ENCODE results near the gene GPR4. TPM values are rescaled to one million over a fixed set of nuclear protein-coding genes. Genes with fewer than 3 reads are reported as not detected.
A peak's percentile ranks its signal among the peaks of the same experiment; 100 is the strongest.

The GPR4 gene
- polyA plus RNA-seq, 1 donor (not counting 4 experiments of a cell fraction or from before 2014, with no cell fraction given), result not detected

DNA sequence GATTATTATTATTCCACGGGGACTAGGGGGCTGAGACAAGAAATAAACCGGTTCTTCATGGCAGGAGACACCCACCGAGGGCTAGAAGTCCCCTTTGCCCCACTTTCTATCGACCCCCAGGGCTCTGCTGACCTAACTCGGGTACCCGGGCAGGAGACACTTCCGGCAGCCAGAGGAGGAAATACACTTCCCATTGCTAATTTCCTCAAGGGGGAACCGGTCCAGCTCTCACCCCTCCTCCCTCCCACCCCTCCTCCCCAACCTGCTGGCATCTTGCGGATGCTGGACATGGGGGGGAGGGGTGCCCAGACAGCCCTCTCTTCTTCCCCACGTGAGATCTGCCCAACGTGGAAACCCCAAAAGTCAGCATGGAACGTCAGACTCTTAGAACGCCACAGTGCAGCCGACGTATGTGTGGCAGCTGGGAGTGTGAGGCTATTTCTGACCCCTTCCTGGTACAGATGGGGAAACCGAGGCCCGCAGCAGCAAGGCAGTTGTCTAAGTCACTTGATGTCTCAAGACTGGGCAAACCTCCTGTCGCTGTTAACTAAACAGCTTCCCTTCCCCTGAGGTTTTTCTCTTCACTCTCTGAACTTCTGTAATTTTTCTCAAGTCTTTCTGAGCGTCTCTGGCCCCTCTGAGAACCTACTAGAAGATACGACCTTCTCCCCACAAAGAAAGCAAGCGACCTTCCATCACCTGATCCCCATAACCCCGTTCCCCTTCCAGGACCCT is 3.6 kb downstream of the GPR4 start:
- peaks cover 51% of the 10 kb centered on the region for H3K27me3 ChIP-seq (ENCODE audit: control insufficient read depth, extremely low read depth, insufficient read depth, low read length)
- H3K4me1 ChIP-seq (ENCODE audit: control insufficient read depth, extremely low read depth, insufficient read depth, low read length), result peaks cover 7% of the 10 kb centered on the region
- no peak for DNase-seq (ENCODE audit: low read depth, low spot score)
- H3K4me3 ChIP-seq (ENCODE audit: control insufficient read depth in 2 of 3, extremely low read depth in 1 of 3, insufficient read depth in 2 of 3, low read depth in 1 of 3, low read length in 3 of 3), result peak overlapping the region in 1 of 3 experiments; percentile 25
- H3K9me1 ChIP-seq (ENCODE audit: control insufficient read depth, extremely low read depth, insufficient read depth, low read length), result no peaks in the 10 kb centered on the region
- H2AFZ ChIP-seq (ENCODE audit: control insufficient read depth, low read length), result peak overlapping the region; percentile 45
- dilution Hi-C loops (cut with MboI; ENCODE audit: extremely low pct_ligation_motif_present, low sequenced_read_pairs), result no loop called here
- H3K4me2 ChIP-seq (ENCODE audit: control insufficient read depth, extremely low read depth, insufficient read depth, low read depth, low read length), result peak overlapping the region; percentile 55
- H3K79me2 ChIP-seq (ENCODE audit: control insufficient read depth, insufficient read depth, low read length), result no peaks in the 10 kb centered on the region
- no peak for FAIRE-seq
- no peaks in the 10 kb centered on the region for H3K9me3 ChIP-seq (ENCODE audit: control insufficient read depth, low read depth, low read length)
- no peak overlapping the region for H3K27ac ChIP-seq (ENCODE audit: control insufficient read depth, insufficient read depth, low read length)
- TF ChIP-seq, protein P1, sequence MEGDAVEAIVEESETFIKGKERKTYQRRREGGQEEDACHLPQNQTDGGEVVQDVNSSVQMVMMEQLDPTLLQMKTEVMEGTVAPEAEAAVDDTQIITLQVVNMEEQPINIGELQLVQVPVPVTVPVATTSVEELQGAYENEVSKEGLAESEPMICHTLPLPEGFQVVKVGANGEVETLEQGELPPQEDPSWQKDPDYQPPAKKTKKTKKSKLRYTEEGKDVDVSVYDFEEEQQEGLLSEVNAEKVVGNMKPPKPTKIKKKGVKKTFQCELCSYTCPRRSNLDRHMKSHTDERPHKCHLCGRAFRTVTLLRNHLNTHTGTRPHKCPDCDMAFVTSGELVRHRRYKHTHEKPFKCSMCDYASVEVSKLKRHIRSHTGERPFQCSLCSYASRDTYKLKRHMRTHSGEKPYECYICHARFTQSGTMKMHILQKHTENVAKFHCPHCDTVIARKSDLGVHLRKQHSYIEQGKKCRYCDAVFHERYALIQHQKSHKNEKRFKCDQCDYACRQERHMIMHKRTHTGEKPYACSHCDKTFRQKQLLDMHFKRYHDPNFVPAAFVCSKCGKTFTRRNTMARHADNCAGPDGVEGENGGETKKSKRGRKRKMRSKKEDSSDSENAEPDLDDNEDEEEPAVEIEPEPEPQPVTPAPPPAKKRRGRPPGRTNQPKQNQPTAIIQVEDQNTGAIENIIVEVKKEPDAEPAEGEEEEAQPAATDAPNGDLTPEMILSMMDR (optimal IDR thresholded peaks at IDR 0.05 in 1 of 3, IDR thresholded peaks at IDR 0.05 in 1 of 3, conservative IDR thresholded peaks at IDR 0.05 in 1 of 3; ENCODE audit: extremely low read depth in 1 of 3, insufficient read depth in 2 of 3, low read length in 3 of 3), result no peak
- no peak for TF ChIP-seq EZH2 (IDR thresholded peaks at IDR 0.05; ENCODE audit: low read length)
- no peaks in the 10 kb centered on the region for H4K20me1 ChIP-seq (ENCODE audit: control insufficient read depth, extremely low read depth, insufficient read depth, low read length)
- H3K36me3 ChIP-seq (ENCODE audit: control insufficient read depth in 2 of 2, extremely low read depth in 1 of 2, insufficient read depth in 2 of 2, low read length in 2 of 2), result no peaks in the 10 kb centered on the region
- no peak overlapping the region for H3K9ac ChIP-seq (ENCODE audit: control insufficient read depth, extremely low read depth, insufficient read depth, low read length)

DNA sequence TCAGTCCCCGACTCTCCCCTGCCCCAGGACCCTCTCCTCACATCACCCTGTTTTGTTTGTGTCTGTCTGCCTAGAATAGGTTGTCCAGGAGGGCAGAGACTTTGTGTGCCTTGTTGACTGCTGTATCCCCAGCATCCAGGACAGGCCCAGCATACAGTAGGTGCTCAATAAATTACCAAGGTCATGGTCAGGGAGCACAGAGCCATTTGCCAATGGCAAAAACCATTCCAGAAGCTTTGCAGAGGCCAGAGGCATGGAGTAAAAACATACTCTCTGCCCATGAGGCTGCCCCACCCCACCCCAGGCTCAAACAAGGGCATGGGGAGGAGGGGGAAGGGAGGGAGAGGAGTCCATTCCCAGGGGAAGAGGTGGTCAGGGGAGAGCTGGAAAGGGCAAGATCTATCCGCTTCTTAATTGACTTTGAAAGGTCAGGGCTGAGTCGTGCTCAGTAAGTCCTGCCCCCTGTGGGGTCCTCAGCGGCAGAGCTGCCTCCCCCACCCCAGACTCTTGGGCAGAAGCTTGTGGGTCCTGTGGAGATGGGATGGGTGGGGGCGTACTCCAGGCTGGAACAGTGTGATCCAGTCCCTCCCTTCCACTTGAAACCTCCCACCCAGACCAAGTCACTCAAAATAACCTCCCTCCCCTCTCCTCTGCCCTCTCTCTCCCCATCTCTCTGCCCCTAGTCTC is 4.4 kb downstream of the GPR4 start:
- no peak for TF ChIP-seq EZH2 (IDR thresholded peaks at IDR 0.05; ENCODE audit: low read length)
- TF ChIP-seq, protein P1 (optimal IDR thresholded peaks at IDR 0.05 in 1 of 3, IDR thresholded peaks at IDR 0.05 in 1 of 3, conservative IDR thresholded peaks at IDR 0.05 in 1 of 3; ENCODE audit: extremely low read depth in 1 of 3, insufficient read depth in 2 of 3, low read length in 3 of 3), result no peak
- Histone ChIP-seq H3K27ac (ENCODE audit: control insufficient read depth, insufficient read depth, low read length) (no peak overlapping the region), H3K36me3 (ENCODE audit: control insufficient read depth in 2 of 2, extremely low read depth in 1 of 2, insufficient read depth in 2 of 2, low read length in 2 of 2) (no peaks in the 10 kb centered on the region), H3K4me2 (ENCODE audit: control insufficient read depth, extremely low read depth, insufficient read depth, low read depth, low read length) (peak overlapping the region; percentile 55), H3K9me3 (ENCODE audit: control insufficient read depth, low read depth, low read length) (no peaks in the 10 kb centered on the region), H3K4me1 (ENCODE audit: control insufficient read depth, extremely low read depth, insufficient read depth, low read length) (peaks cover 7% of the 10 kb centered on the region), H3K9ac (ENCODE audit: control insufficient read depth, extremely low read depth, insufficient read depth, low read length) (no peak overlapping the region), H4K20me1 (ENCODE audit: control insufficient read depth, extremely low read depth, insufficient read depth, low read length) (no peaks in the 10 kb centered on the region), H3K27me3 (ENCODE audit: control insufficient read depth, extremely low read depth, insufficient read depth, low read length) (peaks cover 51% of the 10 kb centered on the region), H3K4me3 (ENCODE audit: control insufficient read depth in 2 of 3, extremely low read depth in 1 of 3, insufficient read depth in 2 of 3, low read depth in 1 of 3, low read length in 3 of 3) (peak overlapping the region in 1 of 3 experiments; percentile 25), H3K79me2 (ENCODE audit: control insufficient read depth, insufficient read depth, low read length) (no peaks in the 10 kb centered on the region), H2AFZ (ENCODE audit: control insufficient read depth, low read length) (no peak overlapping the region), H3K9me1 (ENCODE audit: control insufficient read depth, extremely low read depth, insufficient read depth, low read length) (no peaks in the 10 kb centered on the region)
- DNase-seq (ENCODE audit: low read depth, low spot score) (no peak), FAIRE-seq (no peak)
- dilution Hi-C loops (cut with MboI; ENCODE audit: extremely low pct_ligation_motif_present, low sequenced_read_pairs), result no loop called here
